HG03354 (cell line): Measurements from ENCODE around the gene PRPF18.

Source experiments
- ATAC-seq: cut with Tn5 transposase; IDR thresholded peaks from one replicate; pipeline ENCODE4 v1.9.1; 2021; ENCODE audit warnings: mild to moderate bottlenecking; ENCODE audit not compliant: unreplicated experiment, poor library complexity, severe bottlenecking

The PRPF18 gene

DNA sequence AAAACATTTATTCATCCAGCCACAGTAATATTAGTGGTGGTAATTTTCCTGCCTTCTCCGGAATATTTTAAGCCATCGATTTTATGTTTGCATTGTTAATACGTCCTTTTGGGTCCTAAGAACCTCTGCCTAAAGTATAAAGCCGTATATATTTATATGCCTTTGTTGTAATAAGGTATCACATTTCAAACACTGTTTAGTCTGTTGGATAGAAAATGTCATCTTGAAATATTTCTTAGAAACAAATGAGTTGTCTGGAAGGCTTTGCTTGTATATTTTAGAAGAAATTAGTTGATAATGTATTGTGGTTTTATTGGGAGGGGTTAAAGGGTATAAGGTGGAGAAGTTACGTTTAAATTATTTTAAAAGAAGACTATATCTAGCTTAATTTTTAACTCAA, 11.1 kb downstream of the PRPF18 start:
- ATAC-seq, result no peak

DNA sequence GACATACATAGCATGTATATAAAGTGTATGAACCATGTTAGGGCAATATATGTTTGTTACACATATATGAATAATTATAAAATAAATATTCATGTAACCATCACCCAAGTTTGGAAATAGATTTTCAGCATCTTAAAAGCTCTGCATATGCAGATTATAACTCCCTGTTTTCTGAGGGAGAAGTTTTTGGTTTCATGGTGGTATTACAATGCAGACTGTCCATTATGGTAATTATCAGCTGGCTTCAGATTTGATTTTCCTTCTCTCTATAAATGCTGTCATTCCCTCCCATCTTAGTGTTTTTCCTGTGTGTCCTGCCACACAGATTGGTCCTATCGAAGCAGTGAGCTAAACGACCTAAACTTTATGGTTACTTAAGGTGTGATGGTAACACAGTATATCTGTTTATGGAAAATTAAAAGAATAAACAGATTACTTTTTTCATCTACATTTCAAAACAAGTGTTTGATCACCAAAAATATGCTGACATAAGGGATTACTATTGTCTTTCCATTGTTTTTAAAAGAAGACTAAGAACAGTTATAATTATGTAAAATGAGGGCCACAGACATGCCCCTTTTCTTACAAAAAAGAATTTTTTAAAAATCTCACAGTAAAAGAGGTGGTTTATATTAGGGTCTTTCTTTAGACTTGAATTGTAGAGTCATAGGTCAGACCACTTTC, 17.7 kb downstream of the PRPF18 start:
- ATAC-seq, result no peak

- no peak for ATAC-seq
Observed at GRCh38 chr10:13608246-13608853, 21.6 kb downstream of the PRPF18 start.

- ATAC-seq, result no peak
Observed at GRCh38 chr10:13612654-13613373, 26.0 kb downstream of the PRPF18 start.

GRCh38 chr10:13613519-13613918, 26.8 kb downstream of the PRPF18 start:
- ATAC-seq, result no peak

GRCh38 chr10:13614530-13615332, 28.0 kb downstream of the PRPF18 start:
- ATAC-seq, result no peak

DNA sequence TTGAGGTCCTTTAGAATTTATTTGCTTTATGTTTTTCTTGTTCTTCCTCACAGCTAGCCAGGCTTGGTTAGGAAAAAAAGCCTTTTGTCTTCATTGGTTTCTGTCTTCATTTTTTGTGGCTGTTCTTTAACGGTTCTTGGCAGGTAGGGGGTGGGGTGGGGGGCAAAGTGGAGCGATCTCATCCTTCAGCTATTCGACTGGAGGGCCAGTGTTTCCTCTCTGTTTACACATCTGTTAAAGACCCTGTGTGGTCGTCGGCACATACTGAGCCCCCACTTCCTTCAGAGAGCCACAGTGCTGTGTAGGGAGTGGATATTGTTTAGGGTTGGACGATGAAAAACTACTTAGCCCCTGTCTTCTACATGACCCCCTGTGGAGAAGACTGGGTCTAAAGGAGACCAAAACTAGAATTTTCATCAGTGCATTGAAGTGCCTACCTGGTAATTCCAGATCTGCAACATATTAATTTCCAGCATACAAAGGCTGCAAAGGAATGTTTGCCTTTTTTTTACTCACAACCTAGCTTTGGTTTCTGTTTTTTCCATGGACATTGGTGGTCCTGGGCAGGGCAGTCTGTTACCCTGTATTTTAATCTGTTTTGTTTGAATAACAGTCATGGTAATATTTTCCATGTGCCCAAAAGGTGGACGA, 29.0 kb downstream of the PRPF18 start:
- ATAC-seq, result no peak

GRCh38 chr10:13617116-13617515, 30.4 kb downstream of the PRPF18 start:
- no peak for ATAC-seq

- no peak for ATAC-seq
Observed at GRCh38 chr10:13621931-13622330, 35.2 kb downstream of the PRPF18 start.

DNA sequence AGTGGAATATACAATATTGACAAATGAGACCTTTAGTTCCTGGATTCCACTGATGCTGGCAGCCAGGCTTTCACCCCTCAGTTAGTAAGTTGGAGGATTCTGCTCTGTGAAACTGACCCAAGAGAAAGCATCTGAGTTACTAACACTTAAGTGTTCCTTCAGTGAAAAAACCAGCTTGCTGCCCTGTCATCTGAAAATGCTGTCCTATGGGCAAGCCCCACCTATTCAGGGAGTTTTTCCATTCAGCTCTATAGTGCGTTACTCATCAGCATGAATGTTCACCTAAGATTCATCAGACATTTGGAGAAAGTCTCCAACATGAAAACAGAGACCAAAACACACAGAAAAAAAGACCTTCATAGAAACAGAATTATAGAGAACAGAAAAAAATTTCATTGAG, 37.9 kb downstream of the PRPF18 start:
- ATAC-seq, result no peak

GRCh38 chr10:13627459-13628310, 40.9 kb downstream of the PRPF18 start:
- ATAC-seq, result no peak

- no peak for ATAC-seq
Observed at GRCh38 chr10:13628661-13629060, 41.9 kb downstream of the PRPF18 start.

- no peak for ATAC-seq
Observed at GRCh38 chr10:13629116-13629515, 42.4 kb downstream of the PRPF18 start.

GRCh38 chr10:13630231-13630630, 43.5 kb downstream of the PRPF18 start:
- no peak for ATAC-seq

DNA sequence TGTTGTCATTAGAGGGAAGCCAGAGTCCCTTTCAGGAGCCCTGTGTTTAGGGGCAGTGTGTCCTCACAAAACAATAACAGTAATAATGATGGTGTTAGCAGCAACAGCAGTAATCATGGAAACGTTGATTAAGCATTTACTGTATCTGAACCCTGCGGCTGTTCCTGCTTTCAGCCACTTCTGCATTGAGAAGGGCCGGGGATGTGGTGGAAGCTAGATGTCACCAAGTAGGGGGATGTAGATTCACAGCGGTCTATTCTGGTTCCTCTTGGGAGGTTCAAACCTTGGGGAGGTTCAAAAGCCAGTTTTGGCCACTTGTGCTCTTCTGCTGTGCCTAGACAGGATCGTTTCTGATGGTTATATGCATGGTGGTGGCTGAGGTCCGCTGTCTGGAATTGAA, 44.8 kb downstream of the PRPF18 start:
- no peak for ATAC-seq

- ATAC-seq, result no peak
Observed at GRCh38 chr10:13632440-13632839, 45.7 kb downstream of the PRPF18 start.

DNA sequence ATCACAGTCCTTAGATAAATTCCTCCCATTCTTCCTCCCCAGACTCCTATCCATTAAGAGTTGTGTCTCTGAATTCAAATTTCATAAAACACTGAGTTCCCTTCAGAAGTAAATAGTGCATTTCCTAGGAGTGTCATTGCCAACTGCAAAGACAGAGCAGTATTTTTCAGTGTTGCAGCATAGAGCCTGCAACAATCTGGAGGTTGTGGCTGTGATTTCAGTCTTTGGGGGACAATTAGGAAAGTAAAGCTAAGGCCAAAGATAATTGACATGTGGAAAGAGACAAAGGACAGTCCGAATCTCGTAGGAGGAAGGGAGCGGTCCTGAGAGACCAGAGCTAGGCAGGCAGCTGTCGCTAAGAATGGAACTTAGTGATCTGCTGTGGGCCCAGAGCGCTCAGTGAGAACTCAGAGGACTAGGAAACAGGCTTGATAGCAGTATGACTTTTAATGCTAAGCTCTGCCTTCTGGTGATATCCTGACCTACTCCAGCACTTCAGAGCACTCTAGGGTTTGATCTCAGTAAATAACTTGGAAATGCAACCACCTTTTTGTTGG, 46.2 kb downstream of the PRPF18 start:
- no peak for ATAC-seq

- no peak for ATAC-seq
Observed at GRCh38 chr10:13633689-13634088, 46.9 kb downstream of the PRPF18 start.

GRCh38 chr10:13634207-13634606, 47.4 kb downstream of the PRPF18 start:
- ATAC-seq, result no peak
